CD14-positive monocyte (primary cell): ENCODE results near the gene LAX1. TPM values are rescaled to one million over a fixed set of nuclear protein-coding genes. Genes with fewer than 3 reads are reported as not detected.
"Not testable (repeated sequence)": the region's sequence is repeated elsewhere in the genome, so short reads cannot be mapped to it uniquely, and the experiment has no call there.

Experiments
- DNase-seq, 3 donors: peaks; one replicate each; pipeline ENCODE4 v3.0.0-alpha.2; 2011 to 2022
- H2AFZ ChIP-seq: 2 replicates; pipeline ENCODE4 v1.6.0; 2012; ENCODE audit warnings: mild to moderate bottlenecking, low read depth, low read length, inconsistent platforms; ENCODE audit not compliant: insufficient read depth, poor library complexity, severe bottlenecking
- H3K27ac ChIP-seq, 2 donors: 1 replicate in 1 of 2; 2 replicates in 1 of 2; pipeline ENCODE4 v1.5.1; 2012 to 2013; ENCODE audit warnings: low read length in 2 of 2, control low read depth in 1 of 2, inconsistent platforms in 1 of 2, low read depth in 1 of 2, mild to moderate bottlenecking in 1 of 2
- H3K27me3 ChIP-seq, 2 donors: one replicate each; pipeline versions ENCODE4 v1.6.0 to v1.6.1; 2011 to 2013; ENCODE audit warnings: low read length in 2 of 2; ENCODE audit not compliant: control insufficient read depth in 2 of 2, insufficient read depth in 2 of 2
- H3K36me3 ChIP-seq, 2 donors: replicated peaks in 1 of 2; 1 replicate in 1 of 2; 2 replicates in 1 of 2; pipeline versions ENCODE4 v1.5.1 to v1.6.1; 2012 to 2013; ENCODE audit warnings: low read length in 2 of 2, control low read depth in 1 of 2, inconsistent platforms in 1 of 2, mild to moderate bottlenecking in 1 of 2; ENCODE audit not compliant: insufficient read depth in 2 of 2, control insufficient read depth in 1 of 2
- H3K4me1 ChIP-seq, 2 donors: 1 replicate in 1 of 2; 2 replicates in 1 of 2; pipeline versions ENCODE4 v1.5.1 to v1.6.1; 2012 to 2013; ENCODE audit warnings: low read length in 2 of 2, control low read depth in 1 of 2, inconsistent platforms in 1 of 2, mild to moderate bottlenecking in 1 of 2, moderate library complexity in 1 of 2; ENCODE audit not compliant: insufficient read depth in 2 of 2, control insufficient read depth in 1 of 2
- H3K4me2 ChIP-seq: replicated peaks from 2 replicates; pipeline ENCODE3; 2012; ENCODE audit warnings: low read length, moderate library complexity, mild to moderate bottlenecking; ENCODE audit not compliant: poor library complexity, severe bottlenecking; ENCODE audit errors: extremely low read depth
- H3K4me3 ChIP-seq, 3 experiments: fragments of 200-600 bp in 1 of 3; sonication (generic) in 1 of 3; replicated peaks in 1 of 3; 1 replicate in 2 of 3; 2 replicates in 1 of 3; pipeline ENCODE4 v1.5.1; 2011 to 2013; ENCODE audit warnings: low read length in 3 of 3, mild to moderate bottlenecking in 3 of 3, control low read depth in 2 of 3, low read depth in 2 of 3, inconsistent platforms in 1 of 3, moderate library complexity in 1 of 3
- H3K79me2 ChIP-seq: 2 replicates; pipeline ENCODE4 v1.6.0; 2012; ENCODE audit warnings: mild to moderate bottlenecking, control low read depth, inconsistent platforms, low read length, moderate library complexity; ENCODE audit not compliant: insufficient read depth
- H3K9ac ChIP-seq: 2 replicates; pipeline ENCODE4 v1.6.0; 2017; ENCODE audit warnings: low read length, mild to moderate bottlenecking; ENCODE audit not compliant: insufficient read depth, poor library complexity, severe bottlenecking
- H3K9me3 ChIP-seq, 2 donors: replicated peaks in 1 of 2; 1 replicate in 1 of 2; 2 replicates in 1 of 2; pipeline versions ENCODE4 v1.5.1 to v1.6.1; 2012 to 2013; ENCODE audit warnings: low read length in 2 of 2, control low read depth in 1 of 2; ENCODE audit not compliant: control insufficient read depth in 1 of 2, insufficient read depth in 1 of 2
- H4K20me1 ChIP-seq: 2 replicates; pipeline ENCODE4 v1.6.0; 2012; ENCODE audit warnings: mild to moderate bottlenecking, low read length, control low read depth, moderate library complexity; ENCODE audit not compliant: insufficient read depth
- H3K27ac Mint-ChIP-seq, 7 donors: one replicate each; pipeline ENCODE4 v1.8.0; 2020; ENCODE audit warnings: mild to moderate bottlenecking in 7 of 7, mixed read lengths in 7 of 7, moderate library complexity in 6 of 7, inconsistent platforms in 2 of 7
- H3K27me3 Mint-ChIP-seq, 3 donors: one replicate each; pipeline ENCODE4 v1.8.0; 2021 to 2022; ENCODE audit warnings: low read depth in 3 of 3, mild to moderate bottlenecking in 3 of 3, mixed read lengths in 3 of 3, moderate library complexity in 3 of 3, inconsistent platforms in 1 of 3
- H3K36me3 Mint-ChIP-seq, 2 donors: one replicate each; pipeline ENCODE4 v1.8.0; 2020; ENCODE audit warnings: mixed read lengths in 2 of 2, inconsistent platforms in 1 of 2, mild to moderate bottlenecking in 1 of 2
- H3K4me1 Mint-ChIP-seq: one replicate; pipeline ENCODE4 v1.8.0; 2020; ENCODE audit warnings: mild to moderate bottlenecking, mixed read lengths
- H3K4me3 Mint-ChIP-seq, 2 donors: one replicate each; pipeline ENCODE4 v1.8.0; 2020; ENCODE audit warnings: mild to moderate bottlenecking in 2 of 2, mixed read lengths in 2 of 2, moderate library complexity in 1 of 2
- H3K9me3 Mint-ChIP-seq, 7 donors: one replicate each; pipeline ENCODE4 v1.8.0; 2020 to 2022; ENCODE audit warnings: mixed read lengths in 7 of 7, mild to moderate bottlenecking in 6 of 7, moderate library complexity in 6 of 7, inconsistent platforms in 2 of 7
- WGBS: methylation state at CpG from one replicate; pipeline ENCODE4 v1.1.5; 2013; ENCODE audit warnings: missing lambda C conversion rate; ENCODE audit not compliant: insufficient coverage; 5-methylcytosine and 5-hydroxymethylcytosine counted together
- intact Hi-C, 2 donors: fragments of 100-400 bp; cut with micrococcal nuclease; formaldehyde crosslinking; loops; one replicate each; pipeline versions ENCODE4 v1.15.0 to v1.15.1; 2023
- polyA plus RNA-seq, 3 donors: library from polyadenylated mRNA; depleted of rRNA in 1 of 3; unstranded in 2 of 3; stranded (reverse) in 1 of 3; fragments of 300-500 nt in 2 of 3; fragments of >200 nt in 1 of 3; fragmentation: Illumina TruSeq in 2 of 3; gene quantifications; 1 replicate in 2 of 3; 2 replicates in 1 of 3; pipeline ENCODE4 v1.2.3, GENCODE V29; 2012 to 2021
- TF ChIP-seq, protein P1 (sequence below): fragments of 200-600 bp; IDR thresholded peaks from one replicate; pipeline ENCODE4 v1.8.0; 2022; ENCODE audit warnings: antibody characterized with exemption, mild to moderate bottlenecking

The LAX1 gene
- polyA plus RNA-seq, 3 donors: 0.07 TPM; not detected in 2

DNA sequence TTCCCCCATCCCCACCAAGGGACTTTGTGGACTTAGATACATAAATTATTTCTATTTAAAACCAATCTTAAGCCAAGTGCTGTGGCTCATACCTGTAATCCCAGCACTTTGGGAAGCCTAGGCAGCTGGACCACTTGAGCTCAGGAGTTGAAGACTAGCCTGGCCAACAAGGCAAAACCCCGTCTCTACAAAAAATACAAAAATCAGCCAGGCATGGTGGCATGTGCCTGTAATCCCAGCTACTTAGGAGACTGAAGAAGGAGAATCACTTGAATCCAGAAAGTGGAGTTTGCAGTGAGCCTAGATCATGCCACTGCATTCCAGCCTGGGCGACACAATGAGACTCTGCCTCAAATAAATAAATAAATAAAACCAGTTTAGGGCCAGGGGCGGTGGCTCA, 4.5 kb upstream of the LAX1 start:
- H2AFZ ChIP-seq: no peak overlapping the region
- no peak for DNase-seq
- no peaks in the 10 kb centered on the region for H3K36me3 ChIP-seq
- TF ChIP-seq, protein P1, sequence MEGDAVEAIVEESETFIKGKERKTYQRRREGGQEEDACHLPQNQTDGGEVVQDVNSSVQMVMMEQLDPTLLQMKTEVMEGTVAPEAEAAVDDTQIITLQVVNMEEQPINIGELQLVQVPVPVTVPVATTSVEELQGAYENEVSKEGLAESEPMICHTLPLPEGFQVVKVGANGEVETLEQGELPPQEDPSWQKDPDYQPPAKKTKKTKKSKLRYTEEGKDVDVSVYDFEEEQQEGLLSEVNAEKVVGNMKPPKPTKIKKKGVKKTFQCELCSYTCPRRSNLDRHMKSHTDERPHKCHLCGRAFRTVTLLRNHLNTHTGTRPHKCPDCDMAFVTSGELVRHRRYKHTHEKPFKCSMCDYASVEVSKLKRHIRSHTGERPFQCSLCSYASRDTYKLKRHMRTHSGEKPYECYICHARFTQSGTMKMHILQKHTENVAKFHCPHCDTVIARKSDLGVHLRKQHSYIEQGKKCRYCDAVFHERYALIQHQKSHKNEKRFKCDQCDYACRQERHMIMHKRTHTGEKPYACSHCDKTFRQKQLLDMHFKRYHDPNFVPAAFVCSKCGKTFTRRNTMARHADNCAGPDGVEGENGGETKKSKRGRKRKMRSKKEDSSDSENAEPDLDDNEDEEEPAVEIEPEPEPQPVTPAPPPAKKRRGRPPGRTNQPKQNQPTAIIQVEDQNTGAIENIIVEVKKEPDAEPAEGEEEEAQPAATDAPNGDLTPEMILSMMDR: no peak
- Mint-ChIP-seq H3K27ac (no peak overlapping the region), H3K36me3 (no peaks in the 10 kb centered on the region), H3K9me3 (no peaks in the 10 kb centered on the region), H3K4me1 (peaks cover 10% of the 10 kb centered on the region), H3K27me3 (peaks cover 0 to 1% (median 0%) of the 10 kb centered on the region in 3 donors), H3K4me3 (no peak overlapping the region)
- H3K4me1 ChIP-seq: no peaks in the 10 kb centered on the region
- no peak overlapping the region for H3K4me2 ChIP-seq
- intact Hi-C loops: loop anchor here in 1 of 2 donors (5.0 kb wide), 1 partner anchor 37 kb away; the partner anchor contains the start of genes ZBED6 and ZC3H11A
- H3K27me3 ChIP-seq: no peaks in the 10 kb centered on the region
- H3K27ac ChIP-seq: no peak overlapping the region
- no peaks in the 10 kb centered on the region for H4K20me1 ChIP-seq
- H3K4me3 ChIP-seq: no peak overlapping the region
- no peaks in the 10 kb centered on the region for H3K9me3 ChIP-seq
- H3K79me2 ChIP-seq: no peaks in the 10 kb centered on the region
- WGBS: no CpG with 5 or more reads among the region's 3 CpGs
- no peak overlapping the region for H3K9ac ChIP-seq

DNA sequence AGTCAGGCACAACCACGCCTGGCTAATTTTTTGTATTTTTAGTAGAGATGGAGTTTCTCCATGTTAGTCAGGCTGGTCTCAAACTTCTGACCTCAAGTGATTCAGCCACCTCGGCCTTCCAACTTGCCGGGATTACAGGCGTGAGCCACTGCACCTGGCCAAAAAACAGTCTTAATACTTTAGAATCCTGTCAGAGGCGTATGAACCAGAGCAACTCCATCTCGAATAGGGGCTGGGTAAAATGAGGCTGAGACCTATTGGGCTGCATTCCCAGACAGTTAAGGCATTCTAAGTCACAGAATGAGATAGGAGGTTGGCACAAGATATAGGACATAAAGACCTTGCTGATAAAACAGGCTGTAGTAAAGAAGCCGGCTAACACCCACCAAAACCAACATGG, 3.0 kb upstream of the LAX1 start:
- H3K79me2 ChIP-seq, H3K27me3 ChIP-seq, H3K9ac ChIP-seq, H3K27me3 Mint-ChIP-seq, H3K9me3 Mint-ChIP-seq, H4K20me1 ChIP-seq, H3K36me3 Mint-ChIP-seq, DNase-seq, H3K4me1 ChIP-seq, H3K4me3 ChIP-seq, H3K9me3 ChIP-seq, H2AFZ ChIP-seq, H3K36me3 ChIP-seq, H3K4me3 Mint-ChIP-seq, H3K4me2 ChIP-seq, H3K27ac ChIP-seq: not testable (repeated sequence)
- intact Hi-C loops: loop anchor here in 1 of 2 donors (5.0 kb wide), 1 partner anchor 35 kb away; the partner anchor contains the start of genes ZBED6 and ZC3H11A
- WGBS: 100% methylated on average over 4 of the region's 7 CpGs
- peaks cover 11% of the 10 kb centered on the region for H3K4me1 Mint-ChIP-seq
- peak overlapping the region in 1 of 7 donors; percentile 48 for H3K27ac Mint-ChIP-seq
